Astrocyte (in vitro differentiated cells and primary cell): ENCODE results near the gene KDF1. TPM values are rescaled to one million over a fixed set of nuclear protein-coding genes. Genes with fewer than 3 reads are reported as not detected.

Source experiments
- DNase-seq: peaks from one replicate; pipeline ENCODE4 v3.0.0-alpha.2; 2010; ENCODE audit warnings: low read depth
- FAIRE-seq: peaks from 2 replicates; lab custom pipeline; 2011; peaks lifted over from hg19 to GRCh38; lab: Jason Lieb, UNC
- H2AFZ ChIP-seq: 2 replicates; pipeline ENCODE4 v1.6.0; 2012; ENCODE audit warnings: low read depth, low read length, inconsistent platforms
- H3K27ac ChIP-seq: 2 replicates; pipeline ENCODE4 v1.5.1; 2011; ENCODE audit warnings: low read depth, low read length, inconsistent platforms
- H3K27me3 ChIP-seq: 2 replicates; pipeline ENCODE4 v1.6.0; 2011; ENCODE audit warnings: low read length, inconsistent platforms; ENCODE audit not compliant: insufficient read depth
- H3K36me3 ChIP-seq: 2 replicates; pipeline ENCODE4 v1.5.1; 2011; ENCODE audit warnings: low read length, inconsistent platforms; ENCODE audit not compliant: insufficient read depth
- H3K4me1 ChIP-seq: 2 replicates; pipeline ENCODE4 v1.5.1; 2011; ENCODE audit warnings: low read length, inconsistent platforms; ENCODE audit not compliant: insufficient read depth
- H3K4me2 ChIP-seq: 2 replicates; pipeline ENCODE4 v1.6.0; 2012; ENCODE audit warnings: low read length, inconsistent platforms
- H3K4me3 ChIP-seq: 2 replicates; pipeline ENCODE4 v1.5.1; 2011; ENCODE audit warnings: low read depth, mild to moderate bottlenecking, low read length, inconsistent platforms; ENCODE audit not compliant: insufficient read depth
- H3K79me2 ChIP-seq: 2 replicates; pipeline ENCODE4 v1.6.0; 2012; ENCODE audit warnings: mild to moderate bottlenecking, low read length, inconsistent platforms; ENCODE audit not compliant: insufficient read depth
- H3K9ac ChIP-seq: 2 replicates; pipeline ENCODE4 v1.6.0; 2012; ENCODE audit warnings: mild to moderate bottlenecking, low read length, inconsistent platforms
- H3K9me3 ChIP-seq: 2 replicates; pipeline ENCODE4 v1.5.1; 2012; ENCODE audit warnings: low read depth, mild to moderate bottlenecking, low read length, inconsistent platforms; ENCODE audit not compliant: insufficient read depth
- H4K20me1 ChIP-seq: 2 replicates; pipeline ENCODE4 v1.6.0; 2012; ENCODE audit warnings: low read length, inconsistent platforms; ENCODE audit not compliant: insufficient read depth
- H3K27ac Mint-ChIP-seq: one replicate; pipeline ENCODE4 v1.8.0; 2021; ENCODE audit warnings: mild to moderate bottlenecking, mixed read lengths; ENCODE audit not compliant: unreplicated experiment
- H3K27me3 Mint-ChIP-seq: one replicate; pipeline ENCODE4 v1.8.0; 2021; ENCODE audit warnings: low read depth, mixed read lengths; ENCODE audit not compliant: unreplicated experiment
- H3K36me3 Mint-ChIP-seq: one replicate; pipeline ENCODE4 v1.8.0; 2021; ENCODE audit warnings: low read depth, mixed read lengths; ENCODE audit not compliant: unreplicated experiment
- H3K4me1 Mint-ChIP-seq: one replicate; pipeline ENCODE4 v1.8.0; 2021; ENCODE audit warnings: low read depth, mixed read lengths; ENCODE audit not compliant: unreplicated experiment
- H3K4me3 Mint-ChIP-seq: one replicate; pipeline ENCODE4 v1.8.0; 2021; ENCODE audit warnings: mild to moderate bottlenecking, moderate library complexity, mixed read lengths; ENCODE audit not compliant: unreplicated experiment
- H3K9me3 Mint-ChIP-seq: one replicate; pipeline ENCODE4 v1.8.0; 2021; ENCODE audit warnings: mild to moderate bottlenecking, mixed read lengths; ENCODE audit not compliant: unreplicated experiment
- CTCF ChIP-seq: IDR thresholded peaks from 2 replicates; pipeline ENCODE4 v1.5.1; 2011; ENCODE audit warnings: low read depth, mild to moderate bottlenecking, inconsistent platforms, low read length, moderate library complexity; ENCODE audit not compliant: insufficient read depth
- EZH2 ChIP-seq: IDR thresholded peaks from 2 replicates; pipeline ENCODE4 v1.6.1; 2012; ENCODE audit warnings: mild to moderate bottlenecking, low read length, inconsistent platforms; ENCODE audit not compliant: insufficient read depth
- total RNA-seq: library from RNA; stranded (reverse); gene quantifications from 2 replicates; pipeline ENCODE4 v1.2.1, GENCODE V29; 2021

KDF1 gene
- total RNA-seq, 1 donor from 2014 or later = 0.54 TPM

GRCh38 chr1:26910343-26911160 lies 49.7 kb downstream of the KDF1 start:
- peaks cover 2% of the 10 kb centered on the region for H3K36me3 Mint-ChIP-seq
- Histone ChIP-seq H2AFZ (no peak overlapping the region), H3K36me3 (no peaks in the 10 kb centered on the region), H3K4me3 (no peak overlapping the region), H3K4me1 (no peaks in the 10 kb centered on the region), H4K20me1 (no peaks in the 10 kb centered on the region), H3K79me2 (no peaks in the 10 kb centered on the region), H3K9ac (no peak overlapping the region), H3K27ac (no peak overlapping the region), H3K4me2 (no peak overlapping the region), H3K27me3 (no peaks in the 10 kb centered on the region), H3K9me3 (no peaks in the 10 kb centered on the region)
- no peak overlapping the region for H3K27ac Mint-ChIP-seq
- TF ChIP-seq EZH2 = no peak
- no peak for TF ChIP-seq CTCF
- FAIRE-seq (no peak), DNase-seq (no peak)
- H3K27me3 Mint-ChIP-seq = peaks cover 16% of the 10 kb centered on the region
- no peaks in the 10 kb centered on the region for H3K9me3 Mint-ChIP-seq
- peaks cover 2% of the 10 kb centered on the region for H3K4me1 Mint-ChIP-seq
- no peak overlapping the region for H3K4me3 Mint-ChIP-seq

GRCh38 chr1:26909951-26910342 lies 50.3 kb downstream of the KDF1 start:
- H3K9me3 Mint-ChIP-seq = no peaks in the 10 kb centered on the region
- H3K4me1 Mint-ChIP-seq = peaks cover 2% of the 10 kb centered on the region
- Histone ChIP-seq H3K27ac (no peak overlapping the region), H3K36me3 (no peaks in the 10 kb centered on the region), H3K9ac (no peak overlapping the region), H2AFZ (no peak overlapping the region), H3K4me2 (no peak overlapping the region), H3K9me3 (no peaks in the 10 kb centered on the region), H4K20me1 (no peaks in the 10 kb centered on the region), H3K4me1 (no peaks in the 10 kb centered on the region), H3K79me2 (no peaks in the 10 kb centered on the region), H3K4me3 (no peak overlapping the region), H3K27me3 (no peaks in the 10 kb centered on the region)
- no peak overlapping the region for H3K4me3 Mint-ChIP-seq
- H3K36me3 Mint-ChIP-seq = peaks cover 2% of the 10 kb centered on the region
- DNase-seq (no peak), FAIRE-seq (no peak)
- H3K27me3 Mint-ChIP-seq = peaks cover 11% of the 10 kb centered on the region
- no peak overlapping the region for H3K27ac Mint-ChIP-seq
- no peak for TF ChIP-seq EZH2
- TF ChIP-seq CTCF = no peak
